Measurements from ENCODE around the gene BUB1.

Gene BUB1

DNA sequence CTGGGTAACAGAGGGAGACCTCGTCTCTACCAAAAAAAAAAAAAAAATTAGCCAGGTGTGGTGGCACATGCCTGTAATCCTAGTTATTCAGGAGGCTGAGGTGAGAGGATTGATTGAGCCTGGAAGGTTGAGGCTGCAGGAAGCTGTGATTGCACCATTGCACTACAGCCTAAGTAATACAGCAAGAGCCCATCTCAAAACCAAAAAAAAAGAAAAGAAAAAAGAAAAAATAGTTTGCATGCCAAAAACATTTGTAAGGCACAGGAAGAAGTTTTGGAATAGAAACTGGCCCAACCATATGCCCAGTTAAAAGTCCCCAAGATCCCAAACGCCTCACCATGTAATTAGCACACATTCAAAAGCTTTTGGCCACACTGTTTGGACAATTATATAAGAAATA, 41.1 kb upstream of the BUB1 start:
- TF ChIP-seq, protein P1, sequence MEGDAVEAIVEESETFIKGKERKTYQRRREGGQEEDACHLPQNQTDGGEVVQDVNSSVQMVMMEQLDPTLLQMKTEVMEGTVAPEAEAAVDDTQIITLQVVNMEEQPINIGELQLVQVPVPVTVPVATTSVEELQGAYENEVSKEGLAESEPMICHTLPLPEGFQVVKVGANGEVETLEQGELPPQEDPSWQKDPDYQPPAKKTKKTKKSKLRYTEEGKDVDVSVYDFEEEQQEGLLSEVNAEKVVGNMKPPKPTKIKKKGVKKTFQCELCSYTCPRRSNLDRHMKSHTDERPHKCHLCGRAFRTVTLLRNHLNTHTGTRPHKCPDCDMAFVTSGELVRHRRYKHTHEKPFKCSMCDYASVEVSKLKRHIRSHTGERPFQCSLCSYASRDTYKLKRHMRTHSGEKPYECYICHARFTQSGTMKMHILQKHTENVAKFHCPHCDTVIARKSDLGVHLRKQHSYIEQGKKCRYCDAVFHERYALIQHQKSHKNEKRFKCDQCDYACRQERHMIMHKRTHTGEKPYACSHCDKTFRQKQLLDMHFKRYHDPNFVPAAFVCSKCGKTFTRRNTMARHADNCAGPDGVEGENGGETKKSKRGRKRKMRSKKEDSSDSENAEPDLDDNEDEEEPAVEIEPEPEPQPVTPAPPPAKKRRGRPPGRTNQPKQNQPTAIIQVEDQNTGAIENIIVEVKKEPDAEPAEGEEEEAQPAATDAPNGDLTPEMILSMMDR (IDR thresholded peaks at IDR 0.05; ENCODE audit: low read depth, low read length) = no peak
- in situ Hi-C loops (cut with HindIII; ENCODE audit: low sequenced_read_pairs) = no loop called here
- H3K4me3 ChIP-seq (ENCODE audit: low read depth, low read length) = no peak overlapping the region
- no peak for DNase-seq (ENCODE audit: low read depth, low spot score)

DNA sequence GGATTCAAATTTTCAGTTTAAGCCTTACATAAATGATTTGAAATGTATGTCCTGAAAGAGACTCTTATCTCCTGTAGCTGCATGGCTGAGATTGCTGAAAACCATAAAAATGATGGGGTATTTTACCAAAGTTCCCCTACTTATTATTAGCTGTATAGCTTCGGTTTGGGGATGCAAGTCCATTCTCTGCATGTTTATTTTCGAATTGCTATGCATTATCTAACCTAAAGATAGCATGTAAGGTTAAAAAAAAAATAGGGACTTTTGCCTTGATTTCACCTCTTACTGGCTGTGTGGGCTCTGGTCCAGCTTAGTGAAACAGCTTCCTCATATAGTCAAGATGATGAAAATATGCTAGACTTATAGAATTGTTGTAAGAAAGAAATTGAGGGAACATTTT, 40.5 kb upstream of the BUB1 start:
- in situ Hi-C loops (cut with HindIII; ENCODE audit: low sequenced_read_pairs) = no loop called here
- no peak for DNase-seq (ENCODE audit: low read depth, low spot score)
- TF ChIP-seq, protein P1 (IDR thresholded peaks at IDR 0.05; ENCODE audit: low read depth, low read length) = no peak
- H3K4me3 ChIP-seq (ENCODE audit: low read depth, low read length) = no peak overlapping the region

DNA sequence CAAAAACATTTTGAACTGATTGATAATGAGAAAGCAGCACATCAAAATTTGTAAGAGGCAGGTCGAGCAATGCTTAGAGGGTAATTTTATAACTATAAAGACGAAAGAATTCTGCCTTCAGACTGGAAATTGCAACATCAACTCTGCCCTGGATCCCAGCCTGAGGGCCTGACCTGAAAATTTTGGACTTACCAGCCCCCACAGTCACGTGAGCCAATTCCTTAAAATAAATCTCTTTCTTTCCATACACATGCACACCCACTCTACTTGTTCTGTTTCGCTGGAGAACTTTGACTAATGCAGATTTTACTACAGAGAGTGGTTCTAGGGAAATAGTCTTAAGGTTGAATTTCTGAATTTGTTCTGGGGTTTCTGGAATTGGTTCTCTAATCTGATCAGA, 39.9 kb upstream of the BUB1 start:
- in situ Hi-C loops (cut with HindIII; ENCODE audit: low sequenced_read_pairs) = no loop called here
- no peak for DNase-seq (ENCODE audit: low read depth, low spot score)
- TF ChIP-seq, protein P1 (IDR thresholded peaks at IDR 0.05; ENCODE audit: low read depth, low read length) = no peak
- no peak overlapping the region for H3K4me3 ChIP-seq (ENCODE audit: low read depth, low read length)

DNA sequence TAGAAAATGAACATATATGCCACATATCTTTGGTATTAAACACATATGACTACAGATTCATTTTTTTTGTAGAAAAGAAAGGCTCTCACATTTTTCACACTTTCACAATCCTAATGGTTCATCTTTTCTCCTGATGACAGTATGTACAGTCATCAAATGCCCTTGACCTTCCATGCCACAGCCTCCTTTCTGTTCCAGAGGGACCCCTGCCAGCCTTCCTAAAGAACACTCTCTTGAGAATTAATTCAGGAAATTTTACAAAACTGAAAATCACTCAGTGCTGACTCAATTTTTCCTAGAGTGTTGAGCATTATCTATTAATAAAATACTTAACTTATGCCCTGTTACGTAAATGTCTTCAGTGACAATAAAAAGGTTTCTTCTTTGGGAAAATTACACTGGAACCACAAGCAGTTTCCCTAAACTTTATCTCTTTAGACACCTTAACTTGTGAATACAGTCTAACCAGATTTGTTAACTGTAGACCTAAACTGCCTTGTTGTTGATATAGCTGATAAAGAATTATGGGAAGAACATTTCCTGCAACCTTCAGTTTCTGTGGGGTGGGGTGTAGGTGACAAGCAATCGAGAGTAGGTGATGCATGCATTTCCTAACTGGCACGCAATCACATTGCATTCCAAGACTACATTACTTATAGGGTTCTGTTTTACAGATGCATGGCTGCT, 39.2 kb upstream of the BUB1 start:
- in situ Hi-C loops (cut with HindIII; ENCODE audit: low sequenced_read_pairs) = no loop called here
- no peak for DNase-seq (ENCODE audit: low read depth, low spot score)
- TF ChIP-seq, protein P1 (IDR thresholded peaks at IDR 0.05; ENCODE audit: low read depth, low read length) = no peak
- no peak overlapping the region for H3K4me3 ChIP-seq (ENCODE audit: low read depth, low read length)

DNA sequence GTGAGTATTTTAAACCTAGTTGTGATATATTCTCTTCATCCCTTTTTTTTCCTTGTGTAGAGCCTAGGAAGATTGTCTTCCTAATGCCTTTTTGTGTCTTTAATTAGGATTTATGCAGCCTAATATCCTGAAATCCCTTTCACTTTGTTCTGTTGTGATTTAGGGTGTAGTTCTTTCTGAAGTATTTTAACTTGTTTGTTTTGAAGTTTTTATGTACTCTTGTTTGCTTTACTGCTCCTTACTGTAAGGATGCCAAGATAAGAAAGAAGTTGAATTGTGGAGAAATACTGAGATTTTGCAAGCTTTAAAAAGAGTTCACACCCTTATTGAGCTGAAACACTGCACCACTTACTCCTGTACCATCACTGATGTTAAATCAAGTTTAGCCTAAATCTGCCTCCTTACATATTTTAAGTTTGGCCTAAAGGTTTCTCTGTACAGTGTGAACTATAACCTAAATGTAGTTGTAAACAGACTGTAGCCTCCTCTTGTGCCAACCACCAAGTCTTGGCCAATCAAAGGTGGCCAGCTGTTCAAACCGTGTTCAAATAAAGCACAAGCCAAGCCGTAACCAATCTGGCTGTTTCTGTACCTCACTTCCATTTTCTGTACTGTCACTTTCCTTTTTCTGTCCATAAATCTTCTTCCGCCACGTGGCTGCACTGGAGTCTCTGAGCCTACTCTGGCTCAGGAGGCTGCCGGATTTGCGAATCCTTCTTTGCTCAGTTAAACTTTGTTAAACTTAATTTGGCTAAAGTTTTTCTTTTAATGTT, 36.8 kb upstream of the BUB1 start:
- TF ChIP-seq, protein P1 (IDR thresholded peaks at IDR 0.05; ENCODE audit: low read depth, low read length) = no peak
- H3K4me3 ChIP-seq (ENCODE audit: low read depth, low read length) = no peak overlapping the region
- DNase-seq (ENCODE audit: low read depth, low spot score) = no peak
- in situ Hi-C loops (cut with HindIII; ENCODE audit: low sequenced_read_pairs) = no loop called here

DNA sequence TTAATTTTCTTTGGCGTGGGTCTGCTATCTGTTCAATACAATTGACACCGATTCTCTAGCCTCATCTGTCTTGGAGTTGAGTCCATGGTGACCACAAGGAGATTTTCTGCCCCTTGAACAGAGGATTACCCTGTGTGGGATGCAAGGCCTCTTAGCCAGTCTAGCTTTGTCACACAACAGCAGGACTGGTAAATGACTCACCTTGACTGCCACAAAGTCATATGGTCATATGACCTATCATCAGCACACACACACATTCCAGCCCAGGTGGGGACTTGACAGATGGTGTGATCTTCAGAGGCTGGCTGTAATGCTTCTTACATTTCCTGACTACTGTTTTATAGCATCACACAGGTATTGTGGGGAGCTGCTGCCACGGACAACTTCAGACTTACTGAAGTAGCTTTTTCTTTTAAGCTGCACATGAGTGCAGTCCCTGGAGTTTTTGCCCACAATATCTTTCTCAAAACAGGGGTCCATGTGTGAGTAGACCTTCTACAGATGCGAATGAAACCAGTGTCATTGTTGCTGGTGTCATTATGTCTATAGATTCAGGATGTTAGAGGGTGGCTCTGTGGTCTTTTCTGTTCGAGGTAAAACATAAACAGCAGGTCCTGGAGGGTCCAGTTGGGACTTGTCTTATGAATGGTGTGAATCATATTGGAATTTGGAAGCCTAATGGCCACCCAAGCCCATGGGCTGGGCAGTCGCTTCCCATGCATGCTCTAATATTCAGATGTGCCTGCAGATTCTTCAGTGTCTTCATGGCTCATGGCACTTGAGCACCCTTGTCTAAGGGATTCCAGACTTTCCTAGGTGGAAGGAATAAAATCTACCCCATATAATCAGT, 35.9 kb upstream of the BUB1 start:
- DNase-seq (ENCODE audit: low read depth, low spot score) = no peak
- TF ChIP-seq, protein P1 (IDR thresholded peaks at IDR 0.05; ENCODE audit: low read depth, low read length) = no peak
- no peak overlapping the region for H3K4me3 ChIP-seq (ENCODE audit: low read depth, low read length)
- in situ Hi-C loops (cut with HindIII; ENCODE audit: low sequenced_read_pairs) = no loop called here
